ENCODE data around the gene JPH2.

Gene JPH2

GRCh38 chr20:44074252-44075151 lies 112.5 kb downstream of the JPH2 start:
- no peak overlapping the region for H3K4me2 ChIP-seq (ENCODE audit: low read depth, low read length, poor library complexity, severe bottlenecking)
- H3K36me3 ChIP-seq (ENCODE audit: low read length): no peaks in the 10 kb centered on the region
- no peak overlapping the region for H2AFZ ChIP-seq (ENCODE audit: low read depth, low read length, severe bottlenecking)
- no peak overlapping the region for H3K9ac ChIP-seq (ENCODE audit: low read length)
- no peak for TF ChIP-seq CTCF (IDR thresholded peaks at IDR 0.05; ENCODE audit: insufficient read depth, low read length, poor library complexity, severe bottlenecking)
- no peak for TF ChIP-seq EZH2phosphoT487 (conservative IDR thresholded peaks at IDR 0.05; ENCODE audit: low read length)
- H3K4me3 ChIP-seq (ENCODE audit: insufficient read depth, low read length, poor library complexity, severe bottlenecking): no peak overlapping the region
- no peaks in the 10 kb centered on the region for H3K9me2 ChIP-seq (replicated peaks; ENCODE audit: insufficient read depth, low read length)
- no peaks in the 10 kb centered on the region for H3K27me3 ChIP-seq (ENCODE audit: low read length)
- H3F3A ChIP-seq (ENCODE audit: insufficient read depth): no peaks in the 10 kb centered on the region
- no peaks in the 10 kb centered on the region for H3K9me3 ChIP-seq (ENCODE audit: insufficient read depth, low read length)
- H3K27ac ChIP-seq (ENCODE audit: low read depth, low read length): no peak overlapping the region
- H3K79me2 ChIP-seq (ENCODE audit: insufficient read depth, low read length): no peaks in the 10 kb centered on the region
- H4K20me1 ChIP-seq (ENCODE audit: low read depth, low read length): no peaks in the 10 kb centered on the region

GRCh38 chr20:44073675-44074071 lies 113.3 kb downstream of the JPH2 start:
- Histone ChIP-seq H3K36me3 (ENCODE audit: low read length) (no peaks in the 10 kb centered on the region), H3K27me3 (ENCODE audit: low read length) (no peaks in the 10 kb centered on the region), H4K20me1 (ENCODE audit: low read depth, low read length) (no peaks in the 10 kb centered on the region), H3K4me3 (ENCODE audit: insufficient read depth, low read length, poor library complexity, severe bottlenecking) (no peak overlapping the region), H2AFZ (ENCODE audit: low read depth, low read length, severe bottlenecking) (no peak overlapping the region), H3K27ac (ENCODE audit: low read depth, low read length) (no peak overlapping the region), H3K79me2 (ENCODE audit: insufficient read depth, low read length) (no peaks in the 10 kb centered on the region), H3K9me2 (replicated peaks; ENCODE audit: insufficient read depth, low read length) (no peaks in the 10 kb centered on the region), H3K4me2 (ENCODE audit: low read depth, low read length, poor library complexity, severe bottlenecking) (no peak overlapping the region), H3F3A (ENCODE audit: insufficient read depth) (no peaks in the 10 kb centered on the region), H3K9ac (ENCODE audit: low read length) (no peak overlapping the region), H3K9me3 (ENCODE audit: insufficient read depth, low read length) (no peaks in the 10 kb centered on the region)
- TF ChIP-seq EZH2phosphoT487 (conservative IDR thresholded peaks at IDR 0.05; ENCODE audit: low read length) (no peak), CTCF (IDR thresholded peaks at IDR 0.05; ENCODE audit: insufficient read depth, low read length, poor library complexity, severe bottlenecking) (no peak)

GRCh38 chr20:44073011-44073674 lies 113.8 kb downstream of the JPH2 start:
- H3K79me2 ChIP-seq (ENCODE audit: insufficient read depth, low read length): no peaks in the 10 kb centered on the region
- H3K9me2 ChIP-seq (replicated peaks; ENCODE audit: insufficient read depth, low read length): no peaks in the 10 kb centered on the region
- no peak overlapping the region for H3K4me3 ChIP-seq (ENCODE audit: insufficient read depth, low read length, poor library complexity, severe bottlenecking)
- no peak overlapping the region for H3K27ac ChIP-seq (ENCODE audit: low read depth, low read length)
- H3K9ac ChIP-seq (ENCODE audit: low read length): no peak overlapping the region
- no peaks in the 10 kb centered on the region for H4K20me1 ChIP-seq (ENCODE audit: low read depth, low read length)
- no peak overlapping the region for H3K4me2 ChIP-seq (ENCODE audit: low read depth, low read length, poor library complexity, severe bottlenecking)
- H3K36me3 ChIP-seq (ENCODE audit: low read length): no peaks in the 10 kb centered on the region
- no peaks in the 10 kb centered on the region for H3F3A ChIP-seq (ENCODE audit: insufficient read depth)
- no peaks in the 10 kb centered on the region for H3K9me3 ChIP-seq (ENCODE audit: insufficient read depth, low read length)
- H2AFZ ChIP-seq (ENCODE audit: low read depth, low read length, severe bottlenecking): no peak overlapping the region
- H3K27me3 ChIP-seq (ENCODE audit: low read length): no peaks in the 10 kb centered on the region
- no peak for TF ChIP-seq CTCF (IDR thresholded peaks at IDR 0.05; ENCODE audit: insufficient read depth, low read length, poor library complexity, severe bottlenecking)
- TF ChIP-seq EZH2phosphoT487 (conservative IDR thresholded peaks at IDR 0.05; ENCODE audit: low read length): no peak

Data from SU-DHL-6 (cell line).